ENCODE results near the gene CFAP46. TPM values are rescaled to one million over a fixed set of nuclear protein-coding genes. Genes with fewer than 3 reads are reported as not detected.

Gene CFAP46
- polyA plus RNA-seq, 1 donor from 2014 or later, result 2.6 TPM

- Histone ChIP-seq H3K27ac (ENCODE audit: low read length) (no peak overlapping the region), H3K36me3 (ENCODE audit: insufficient read depth, low read length) (no peaks in the 10 kb centered on the region), H3K9me2 (ENCODE audit: insufficient read depth, low read length) (no peaks in the 10 kb centered on the region), H3F3A (ENCODE audit: insufficient read depth, low read length, poor library complexity, severe bottlenecking) (no peaks in the 10 kb centered on the region), H3K4me3 (ENCODE audit: low read length) (no peak overlapping the region), H2AFZ (ENCODE audit: low read depth, low read length) (no peak overlapping the region), H3K9ac (ENCODE audit: low read length) (no peak overlapping the region), H3K27me3 (ENCODE audit: insufficient read depth, low read depth, low read length) (peaks cover 68% of the 10 kb centered on the region), H3K79me2 (replicated peaks; ENCODE audit: insufficient read depth, low read length) (no peaks in the 10 kb centered on the region), H3K4me2 (ENCODE audit: low read length) (no peak overlapping the region), H4K20me1 (ENCODE audit: insufficient read depth) (no peaks in the 10 kb centered on the region), H3K9me3 (ENCODE audit: low read length) (no peaks in the 10 kb centered on the region)
- TF ChIP-seq RAD21 (conservative IDR thresholded peaks at IDR 0.05), result no peak
- no peak for TF ChIP-seq TAF1 (IDR thresholded peaks at IDR 0.05; ENCODE audit: low read depth)
- no peak for TF ChIP-seq EP300 (conservative IDR thresholded peaks at IDR 0.05; ENCODE audit: poor library complexity, severe bottlenecking)
- no peak for TF ChIP-seq EZH2 (IDR thresholded peaks at IDR 0.05; ENCODE audit: borderline replicate concordance, insufficient read depth, low read length, poor library complexity, severe bottlenecking)
- no peak for TF ChIP-seq CTCF (IDR thresholded peaks at IDR 0.05; ENCODE audit: poor library complexity, severe bottlenecking)
- TF ChIP-seq POLR2AphosphoS5 (IDR thresholded peaks at IDR 0.05), result no peak
Observed at GRCh38 chr10:132788831-132789219, 153.5 kb downstream of the CFAP46 start.

- Histone ChIP-seq H3K27ac (ENCODE audit: low read length) (no peak overlapping the region), H3K36me3 (ENCODE audit: insufficient read depth, low read length) (no peaks in the 10 kb centered on the region), H4K20me1 (ENCODE audit: insufficient read depth) (no peaks in the 10 kb centered on the region), H3K27me3 (ENCODE audit: insufficient read depth, low read depth, low read length) (peaks cover 74% of the 10 kb centered on the region), H2AFZ (ENCODE audit: low read depth, low read length) (no peak overlapping the region), H3K9me2 (ENCODE audit: insufficient read depth, low read length) (no peaks in the 10 kb centered on the region), H3K79me2 (replicated peaks; ENCODE audit: insufficient read depth, low read length) (no peaks in the 10 kb centered on the region), H3K4me3 (ENCODE audit: low read length) (peak overlapping the region; percentile 56), H3F3A (ENCODE audit: insufficient read depth, low read length, poor library complexity, severe bottlenecking) (no peaks in the 10 kb centered on the region), H3K4me2 (ENCODE audit: low read length) (no peak overlapping the region), H3K9me3 (ENCODE audit: low read length) (no peaks in the 10 kb centered on the region), H3K9ac (ENCODE audit: low read length) (no peak overlapping the region)
- TF ChIP-seq SMC3 (conservative IDR thresholded peaks at IDR 0.05; ENCODE audit: poor library complexity), result peak; percentile 27
- TF ChIP-seq RAD21 (conservative IDR thresholded peaks at IDR 0.05), result peak; percentile 29
- TF ChIP-seq EP300 (conservative IDR thresholded peaks at IDR 0.05; ENCODE audit: poor library complexity, severe bottlenecking), result no peak
- peak; percentile 24 for TF ChIP-seq CTCF (IDR thresholded peaks at IDR 0.05; ENCODE audit: poor library complexity, severe bottlenecking)
- TF ChIP-seq TAF1 (IDR thresholded peaks at IDR 0.05; ENCODE audit: low read depth), result no peak
- TF ChIP-seq EZH2 (IDR thresholded peaks at IDR 0.05; ENCODE audit: borderline replicate concordance, insufficient read depth, low read length, poor library complexity, severe bottlenecking), result peak; percentile 87
Observed at GRCh38 chr10:132788180-132788830, 154.1 kb downstream of the CFAP46 start.

GRCh38 chr10:132787495-132788179 is 154.7 kb downstream of the CFAP46 start:
- no peaks in the 10 kb centered on the region for H3F3A ChIP-seq (ENCODE audit: insufficient read depth, low read length, poor library complexity, severe bottlenecking)
- no peaks in the 10 kb centered on the region for H4K20me1 ChIP-seq (ENCODE audit: insufficient read depth)
- H3K9me3 ChIP-seq (ENCODE audit: low read length), result no peaks in the 10 kb centered on the region
- H3K27ac ChIP-seq (ENCODE audit: low read length), result no peak overlapping the region
- TF ChIP-seq EZH2 (IDR thresholded peaks at IDR 0.05; ENCODE audit: borderline replicate concordance, insufficient read depth, low read length, poor library complexity, severe bottlenecking) (peak; percentile 39), REST (IDR thresholded peaks at IDR 0.05; ENCODE audit: borderline replicate concordance) (no peak)
- no peaks in the 10 kb centered on the region for H3K9me2 ChIP-seq (ENCODE audit: insufficient read depth, low read length)
- peak overlapping the region; percentile 56 for H3K4me3 ChIP-seq (ENCODE audit: low read length)
- no peak overlapping the region for H3K9ac ChIP-seq (ENCODE audit: low read length)
- peaks cover 80% of the 10 kb centered on the region for H3K27me3 ChIP-seq (ENCODE audit: insufficient read depth, low read depth, low read length)
- no peak overlapping the region for H3K4me2 ChIP-seq (ENCODE audit: low read length)
- H3K79me2 ChIP-seq (replicated peaks; ENCODE audit: insufficient read depth, low read length), result no peaks in the 10 kb centered on the region
- H2AFZ ChIP-seq (ENCODE audit: low read depth, low read length), result no peak overlapping the region
- no peaks in the 10 kb centered on the region for H3K36me3 ChIP-seq (ENCODE audit: insufficient read depth, low read length)

All from neural cell (in vitro differentiated cells).